ENCODE data around the gene GTPBP4. TPM values are rescaled to one million over a fixed set of nuclear protein-coding genes. Genes with fewer than 3 reads are reported as not detected.
"Not testable (repeated sequence)": the region's sequence is repeated elsewhere in the genome, so short reads cannot be mapped to it uniquely, and the experiment has no call there.

The GTPBP4 gene
- total RNA-seq, 1 donor from 2014 or later, result 59.2 TPM

GRCh38 chr10:1003884-1004670 is 15.8 kb downstream of the GTPBP4 start:
- no peaks in the 10 kb centered on the region for H3K27me3 ChIP-seq (ENCODE audit: control insufficient read depth, insufficient read depth, low read length)
- H3K36me3 ChIP-seq (ENCODE audit: control insufficient read depth, insufficient read depth, low read length), result peaks cover 4% of the 10 kb centered on the region
- H3K4me3 ChIP-seq (ENCODE audit: low read depth, low read length), result no peak overlapping the region
- no peak for DNase-seq (ENCODE audit: low read depth)
- no peak for TF ChIP-seq CTCF (IDR thresholded peaks at IDR 0.05; ENCODE audit: insufficient read depth, low read length, poor library complexity, severe bottlenecking)

- TF ChIP-seq CTCF (IDR thresholded peaks at IDR 0.05; ENCODE audit: insufficient read depth, low read length, poor library complexity, severe bottlenecking), result no peak
- Histone ChIP-seq H3K4me3 (ENCODE audit: low read depth, low read length) (no peak overlapping the region), H3K27me3 (ENCODE audit: control insufficient read depth, insufficient read depth, low read length) (no peaks in the 10 kb centered on the region), H3K36me3 (ENCODE audit: control insufficient read depth, insufficient read depth, low read length) (peaks cover 2% of the 10 kb centered on the region)
- no peak for DNase-seq (ENCODE audit: low read depth)
These were observed 18.3 kb downstream of the GTPBP4 start for GRCh38 chr10:1006573-1006972.

- no peak for TF ChIP-seq CTCF (IDR thresholded peaks at IDR 0.05; ENCODE audit: insufficient read depth, low read length, poor library complexity, severe bottlenecking)
- Histone ChIP-seq H3K36me3 (ENCODE audit: control insufficient read depth, insufficient read depth, low read length) (peaks cover 3% of the 10 kb centered on the region), H3K4me3 (ENCODE audit: low read depth, low read length) (no peak overlapping the region), H3K27me3 (ENCODE audit: control insufficient read depth, insufficient read depth, low read length) (no peaks in the 10 kb centered on the region)
- DNase-seq (ENCODE audit: low read depth), result no peak
These were observed 19.3 kb downstream of the GTPBP4 start for GRCh38 chr10:1007583-1007982.

GRCh38 chr10:1009071-1009494 is 20.8 kb downstream of the GTPBP4 start:
- no peak for TF ChIP-seq CTCF (IDR thresholded peaks at IDR 0.05; ENCODE audit: insufficient read depth, low read length, poor library complexity, severe bottlenecking)
- DNase-seq (ENCODE audit: low read depth), result no peak
- Histone ChIP-seq H3K4me3 (ENCODE audit: low read depth, low read length) (no peak overlapping the region), H3K36me3 (ENCODE audit: control insufficient read depth, insufficient read depth, low read length) (peaks cover 3% of the 10 kb centered on the region), H3K27me3 (ENCODE audit: control insufficient read depth, insufficient read depth, low read length) (no peaks in the 10 kb centered on the region)

- DNase-seq (ENCODE audit: low read depth); H3K36me3 ChIP-seq (ENCODE audit: control insufficient read depth, insufficient read depth, low read length); H3K27me3 ChIP-seq (ENCODE audit: control insufficient read depth, insufficient read depth, low read length); H3K4me3 ChIP-seq (ENCODE audit: low read depth, low read length): not testable (repeated sequence)
These were observed 21.7 kb downstream of the GTPBP4 start for GRCh38 chr10:1009947-1010346.

GRCh38 chr10:1010703-1011102 is 22.5 kb downstream of the GTPBP4 start:
- TF ChIP-seq CTCF (IDR thresholded peaks at IDR 0.05; ENCODE audit: insufficient read depth, low read length, poor library complexity, severe bottlenecking), result no peak
- H3K4me3 ChIP-seq (ENCODE audit: low read depth, low read length), result no peak overlapping the region
- DNase-seq (ENCODE audit: low read depth), result no peak
- no peaks in the 10 kb centered on the region for H3K27me3 ChIP-seq (ENCODE audit: control insufficient read depth, insufficient read depth, low read length)
- H3K36me3 ChIP-seq (ENCODE audit: control insufficient read depth, insufficient read depth, low read length), result peaks cover 2% of the 10 kb centered on the region
